GM19035 (cell line): ENCODE results near the gene WWP2.
"Not testable (repeated sequence)": the region's sequence is repeated elsewhere in the genome, so short reads cannot be mapped to it uniquely, and the experiment has no call there.

ENCODE experiments used
- ATAC-seq: cut with Tn5 transposase; IDR thresholded peaks from one replicate; pipeline ENCODE4 v1.9.1; 2021; ENCODE audit not compliant: unreplicated experiment

The WWP2 gene

GRCh38 chr16:69830146-69830533 lies 68.0 kb downstream of the WWP2 start:
- ATAC-seq, result no peak

DNA sequence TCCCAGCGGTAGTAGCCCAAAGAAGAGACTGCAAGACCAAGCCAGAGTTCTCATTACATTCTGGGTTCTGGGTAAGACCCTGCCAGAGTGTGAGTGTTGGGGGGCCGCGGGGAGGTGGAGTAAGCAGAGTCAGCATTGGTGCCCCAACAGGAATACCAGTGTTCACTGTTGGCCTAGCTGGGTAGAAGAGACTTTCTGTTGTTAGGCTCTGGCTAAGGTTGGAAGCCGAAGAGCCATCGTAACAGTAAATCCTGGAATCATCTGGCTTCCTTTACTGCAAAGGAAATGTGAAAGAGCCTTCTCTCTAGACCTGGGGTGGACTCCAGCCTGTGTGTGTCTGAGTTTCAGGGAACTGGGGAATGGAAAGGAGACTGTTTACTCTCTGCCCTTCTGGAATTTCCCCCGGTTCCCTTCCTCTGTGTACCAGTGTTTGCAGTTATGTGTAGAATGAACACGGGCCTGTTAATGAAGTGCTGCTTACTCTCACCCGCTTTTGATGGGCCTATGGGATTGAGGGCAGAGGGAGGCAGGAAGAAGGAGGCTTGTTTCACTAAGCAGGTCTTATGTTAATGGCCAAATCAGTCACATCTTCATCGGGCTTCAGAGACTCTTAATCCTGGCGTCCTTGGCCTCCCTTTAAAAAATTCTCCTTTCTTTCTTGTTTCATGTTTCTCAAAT lies 68.5 kb downstream of the WWP2 start:
- no peak for ATAC-seq

DNA sequence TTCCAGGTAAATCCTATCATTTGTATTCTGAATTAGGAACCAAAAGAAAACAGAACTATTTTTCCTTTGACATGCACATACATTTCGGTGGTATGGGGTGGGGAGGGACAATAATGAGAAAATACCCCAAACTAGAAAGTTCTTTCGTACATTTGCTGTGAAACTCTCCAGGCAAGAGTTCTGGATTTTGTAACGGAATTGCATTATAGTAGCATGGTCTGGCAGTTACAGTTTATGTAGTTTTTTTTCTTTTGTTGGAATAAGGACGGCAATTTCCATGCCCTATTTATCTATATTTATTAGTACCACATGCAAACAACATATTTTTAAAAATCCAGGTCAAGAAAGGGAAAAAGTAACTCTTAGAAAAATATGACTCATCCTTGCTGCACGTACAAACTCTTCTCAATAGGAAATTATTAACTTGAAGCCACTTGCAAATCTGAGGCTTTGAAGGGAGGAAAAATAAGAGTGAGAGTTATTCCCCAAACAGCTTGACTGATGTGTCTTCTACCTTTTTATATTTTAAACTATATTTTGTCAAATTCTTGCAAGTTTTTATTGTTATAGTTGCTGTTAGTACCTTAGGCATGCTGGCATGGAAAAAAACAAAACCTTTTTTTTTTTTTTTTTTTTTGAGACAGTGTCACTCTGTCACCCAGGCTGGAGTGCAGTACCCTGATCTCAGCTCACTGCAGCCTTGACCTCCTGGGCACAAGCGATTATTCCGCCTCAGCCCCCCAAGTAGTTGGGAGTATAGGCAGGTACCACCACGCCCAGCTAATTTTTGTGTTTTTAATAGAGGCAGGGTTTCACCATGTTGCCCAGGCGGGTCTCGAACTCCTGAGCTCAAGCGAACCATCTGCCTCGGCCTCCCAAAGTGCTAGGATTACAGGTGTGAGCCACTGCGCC lies 69.3 kb downstream of the WWP2 start:
- ATAC-seq, result no peak

GRCh38 chr16:69833357-69834282 lies 71.5 kb downstream of the WWP2 start:
- no peak for ATAC-seq

- ATAC-seq, result no peak
Observed at GRCh38 chr16:69834807-69835466, 72.8 kb downstream of the WWP2 start.

DNA sequence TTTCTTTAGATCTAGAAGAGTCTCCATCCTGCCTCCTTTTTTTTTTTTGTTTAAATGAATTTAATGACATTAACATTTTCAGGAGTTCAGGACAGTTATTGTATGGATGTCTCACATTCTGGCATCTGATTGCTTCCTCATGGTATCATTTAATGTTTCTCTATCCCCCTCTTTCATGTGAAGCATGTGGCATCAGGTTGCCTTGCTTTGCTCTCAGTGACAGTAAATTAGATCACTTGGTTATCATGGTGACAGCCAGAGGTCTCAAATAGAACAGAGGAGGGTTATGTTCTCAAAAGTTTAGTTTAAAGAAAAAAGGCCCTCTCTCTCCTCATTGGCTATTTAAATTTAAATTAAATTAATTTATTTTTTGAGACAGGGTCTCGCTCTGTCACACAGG lies 74.1 kb downstream of the WWP2 start:
- no peak for ATAC-seq

GRCh38 chr16:69837380-69837779 lies 75.2 kb downstream of the WWP2 start:
- no peak for ATAC-seq

DNA sequence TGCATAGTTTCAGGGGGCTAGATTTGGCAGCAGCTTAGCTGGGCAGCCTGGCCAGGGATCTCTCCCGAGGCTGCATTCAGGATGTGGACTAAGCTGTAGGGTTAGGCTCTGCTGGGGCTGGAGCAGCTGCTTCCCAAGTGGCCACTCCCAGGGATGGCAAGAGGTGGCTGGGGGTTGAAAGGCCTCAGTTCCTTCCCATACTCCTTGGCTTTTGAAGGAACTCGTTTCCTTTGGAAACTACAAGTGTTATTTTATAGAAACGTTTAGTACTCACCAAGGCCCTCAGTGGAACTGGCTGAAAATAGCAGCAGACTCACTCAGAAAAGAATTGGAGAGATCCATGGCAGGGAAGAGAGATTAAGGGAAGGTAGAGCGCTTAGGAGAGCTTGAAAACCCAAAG lies 76.4 kb downstream of the WWP2 start:
- ATAC-seq, result no peak

GRCh38 chr16:69839240-69839688 lies 77.1 kb downstream of the WWP2 start:
- ATAC-seq, result no peak

- ATAC-seq, result no peak
Observed at GRCh38 chr16:69839798-69840409, 77.8 kb downstream of the WWP2 start.

DNA sequence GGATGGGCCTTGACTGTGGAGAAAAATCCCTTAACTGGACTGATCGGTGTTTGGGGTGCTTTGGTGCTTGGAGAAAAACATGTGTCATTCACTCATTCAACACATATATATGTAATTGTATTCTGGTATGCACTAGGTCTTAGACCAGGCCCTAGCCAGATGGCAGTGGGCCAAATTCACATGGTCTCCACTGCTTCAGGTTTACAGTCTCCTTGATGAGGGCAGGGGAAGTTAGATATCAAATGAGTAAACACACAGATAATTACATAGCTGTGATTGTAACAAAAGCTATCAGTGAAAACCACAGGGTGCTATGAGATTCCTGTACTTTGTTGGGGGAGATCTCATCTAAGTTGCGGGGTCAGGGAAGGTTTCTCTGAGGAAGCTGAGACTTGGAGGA lies 78.8 kb downstream of the WWP2 start:
- no peak for ATAC-seq

- ATAC-seq, result no peak
Observed at GRCh38 chr16:69844441-69844840, 82.3 kb downstream of the WWP2 start.

DNA sequence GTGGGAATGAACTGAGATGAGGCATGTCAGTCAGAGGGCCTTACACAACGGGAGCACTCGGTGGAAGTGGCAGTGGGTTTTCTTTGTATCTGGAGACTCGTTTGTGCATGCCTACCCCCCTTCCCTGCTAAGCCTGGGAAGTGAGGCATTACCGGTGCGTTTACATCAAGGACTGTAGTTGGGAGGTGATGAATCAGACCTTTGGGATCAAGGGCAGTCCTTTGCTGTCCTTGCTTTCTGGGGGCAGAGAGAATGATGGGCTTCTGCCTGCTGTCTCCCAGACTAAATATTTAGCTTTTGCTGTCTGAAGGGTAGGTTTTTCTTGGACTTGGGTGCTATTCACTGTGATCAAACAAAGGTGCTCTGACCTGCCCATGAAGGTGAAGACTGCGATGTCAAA lies 83.0 kb downstream of the WWP2 start:
- no peak for ATAC-seq

GRCh38 chr16:69847643-69848042 lies 85.5 kb downstream of the WWP2 start:
- no peak for ATAC-seq

- ATAC-seq, result no peak
Observed at GRCh38 chr16:69848637-69849545, 86.8 kb downstream of the WWP2 start.

- ATAC-seq, result no peak
Observed at GRCh38 chr16:69851491-69852240, 89.5 kb downstream of the WWP2 start.

- no peak for ATAC-seq
Observed at GRCh38 chr16:69852815-69853214, 90.7 kb downstream of the WWP2 start.

DNA sequence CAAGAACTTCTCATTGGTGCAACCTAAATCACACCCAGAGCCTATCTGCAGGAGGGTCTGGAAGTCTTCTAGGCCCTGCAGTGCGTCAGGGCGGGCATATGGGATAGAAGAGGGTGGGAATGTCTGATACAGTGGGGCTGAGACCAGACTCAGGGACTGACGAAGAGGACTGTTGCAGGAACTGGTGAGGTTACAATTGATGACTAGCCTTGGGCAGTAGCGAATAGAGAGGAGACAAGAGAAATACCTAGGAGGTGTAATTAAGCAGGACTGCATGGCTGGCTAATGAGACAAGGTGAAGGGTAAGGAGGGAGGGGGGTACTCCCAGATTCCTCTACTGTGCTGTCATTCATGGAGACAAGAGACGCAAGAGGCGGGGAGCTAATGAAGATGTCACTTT lies 91.3 kb downstream of the WWP2 start:
- ATAC-seq, result no peak

DNA sequence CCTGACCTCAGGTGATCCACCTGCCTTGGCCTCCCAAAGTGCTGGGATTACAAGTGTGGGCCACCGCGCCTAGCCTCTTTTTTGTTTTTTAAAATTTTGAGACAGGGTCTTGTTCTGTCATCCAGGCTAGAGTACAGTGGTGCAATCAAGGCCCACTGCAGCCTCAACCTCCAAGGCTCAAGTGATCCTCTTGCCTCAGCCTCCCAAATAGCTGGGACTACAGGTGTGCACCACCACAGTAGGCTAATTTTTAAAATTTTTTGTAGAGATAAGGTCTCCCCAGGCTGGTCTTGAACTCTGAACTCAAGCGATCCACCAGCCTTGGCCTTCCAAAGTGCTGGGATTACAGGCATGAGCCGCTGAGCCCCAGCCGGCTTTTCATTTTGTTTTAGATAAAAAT lies 92.6 kb downstream of the WWP2 start:
- not testable (repeated sequence) for ATAC-seq
